IMR-90 (cell line): ENCODE measurements around the gene IGF1R.

ENCODE experiments used
- BHLHE40 ChIP-seq: fragments of 150-350 bp; IDR thresholded peaks from 2 replicates; pipeline ENCODE4 v1.6.1; 2016; ENCODE audit warnings: mild to moderate bottlenecking, low read depth, low read length
- CEBPB ChIP-seq: IDR thresholded peaks from 2 replicates; pipeline ENCODE4 v1.6.1; 2012; ENCODE audit warnings: low read depth, low read length, improper control_type of control experiment
- ELK1 ChIP-seq: fragments of 150-350 bp; IDR thresholded peaks from 2 replicates; pipeline ENCODE4 v1.6.1; 2016; ENCODE audit warnings: low read depth, mild to moderate bottlenecking, low read length, moderate library complexity, borderline replicate concordance
- MAFK ChIP-seq: IDR thresholded peaks from 2 replicates; pipeline ENCODE4 v1.6.1; 2012; ENCODE audit warnings: low read depth, low read length, improper control_type of control experiment
- MAZ ChIP-seq: IDR thresholded peaks from 2 replicates; pipeline ENCODE4 v1.6.1; 2012; ENCODE audit warnings: low read depth, mild to moderate bottlenecking, low read length, improper control_type of control experiment, moderate library complexity, borderline replicate concordance
- POLR2A ChIP-seq: IDR thresholded peaks from 2 replicates; pipeline ENCODE4 v1.6.1; 2012; ENCODE audit warnings: mild to moderate bottlenecking, low read depth, low read length
- RAD21 ChIP-seq: IDR thresholded peaks from 2 replicates; pipeline ENCODE4 v1.6.1; 2012; ENCODE audit warnings: low read length, improper control_type of control experiment
- RCOR1 ChIP-seq: IDR thresholded peaks from 2 replicates; pipeline ENCODE4 v1.6.1; 2012; ENCODE audit warnings: mild to moderate bottlenecking, low read length, improper control_type of control experiment; ENCODE audit not compliant: insufficient replicate concordance
- RFX5 ChIP-seq: IDR thresholded peaks from 2 replicates; pipeline ENCODE4 v1.8.0; 2012; ENCODE audit warnings: low read depth, mild to moderate bottlenecking, low read length, moderate library complexity
- USF2 ChIP-seq: fragments of 150-350 bp; IDR thresholded peaks from 2 replicates; pipeline ENCODE4 v1.6.1; 2017; ENCODE audit warnings: mild to moderate bottlenecking, antibody characterized with exemption, low read length, low read depth
- TF ChIP-seq, protein P1 (sequence below): conservative IDR thresholded peaks from 2 replicates; pipeline ENCODE4 v1.5.1; 2012; ENCODE audit warnings: mild to moderate bottlenecking, low read depth, low read length, improper control_type of control experiment

- TF ChIP-seq BHLHE40, result no peak
- TF ChIP-seq, protein P1, sequence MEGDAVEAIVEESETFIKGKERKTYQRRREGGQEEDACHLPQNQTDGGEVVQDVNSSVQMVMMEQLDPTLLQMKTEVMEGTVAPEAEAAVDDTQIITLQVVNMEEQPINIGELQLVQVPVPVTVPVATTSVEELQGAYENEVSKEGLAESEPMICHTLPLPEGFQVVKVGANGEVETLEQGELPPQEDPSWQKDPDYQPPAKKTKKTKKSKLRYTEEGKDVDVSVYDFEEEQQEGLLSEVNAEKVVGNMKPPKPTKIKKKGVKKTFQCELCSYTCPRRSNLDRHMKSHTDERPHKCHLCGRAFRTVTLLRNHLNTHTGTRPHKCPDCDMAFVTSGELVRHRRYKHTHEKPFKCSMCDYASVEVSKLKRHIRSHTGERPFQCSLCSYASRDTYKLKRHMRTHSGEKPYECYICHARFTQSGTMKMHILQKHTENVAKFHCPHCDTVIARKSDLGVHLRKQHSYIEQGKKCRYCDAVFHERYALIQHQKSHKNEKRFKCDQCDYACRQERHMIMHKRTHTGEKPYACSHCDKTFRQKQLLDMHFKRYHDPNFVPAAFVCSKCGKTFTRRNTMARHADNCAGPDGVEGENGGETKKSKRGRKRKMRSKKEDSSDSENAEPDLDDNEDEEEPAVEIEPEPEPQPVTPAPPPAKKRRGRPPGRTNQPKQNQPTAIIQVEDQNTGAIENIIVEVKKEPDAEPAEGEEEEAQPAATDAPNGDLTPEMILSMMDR, result no peak
- no peak for TF ChIP-seq USF2
- no peak for TF ChIP-seq MAFK
- TF ChIP-seq POLR2A, result no peak
- TF ChIP-seq CEBPB, result no peak
- no peak for TF ChIP-seq RAD21
- no peak for TF ChIP-seq ELK1
- no peak for TF ChIP-seq RFX5
- TF ChIP-seq RCOR1, result no peak
- TF ChIP-seq MAZ, result no peak
Observed at GRCh38 chr15:98963444-98963843, 315.1 kb downstream of the IGF1R start.
